HG03460 (cell line): Measurements from ENCODE around the gene USF1.
A peak's percentile ranks its signal among the peaks of the same experiment; 100 is the strongest.
"Not testable (repeated sequence)": the region's sequence is repeated elsewhere in the genome, so short reads cannot be mapped to it uniquely, and the experiment has no call there.

Experiments
- ATAC-seq: cut with Tn5 transposase; IDR thresholded peaks from one replicate; pipeline ENCODE4 v1.9.1; 2021; ENCODE audit not compliant: unreplicated experiment

The USF1 gene

GRCh38 chr1:161048949-161049722, 3.4 kb upstream of the USF1 start:
- ATAC-seq = no peak

GRCh38 chr1:161047436-161048420, 2.0 kb upstream of the USF1 start:
- ATAC-seq = no peak

- no peak for ATAC-seq
Observed at GRCh38 chr1:161046605-161047228, 940 bp upstream of the USF1 start.

- peak; percentile 45 for ATAC-seq
Observed at GRCh38 chr1:161044908-161045735, 655 bp downstream of the USF1 start.

GRCh38 chr1:161044535-161044907, 1.3 kb downstream of the USF1 start:
- ATAC-seq = no peak

- ATAC-seq = no peak
Observed at GRCh38 chr1:161039546-161039945, 6.2 kb downstream of the USF1 start.

- no peak for ATAC-seq
Observed at GRCh38 chr1:161039154-161039545, 6.6 kb downstream of the USF1 start.

GRCh38 chr1:161038523-161039153, 7.1 kb downstream of the USF1 start, which contains the start of gene TSTD1:
Gene TSTD1 (minus strand): TSS chr1:161038964. CDS start chr1:161038889, 75 bp downstream.
- peak; percentile 80 for ATAC-seq

GRCh38 chr1:161037661-161038522, 7.9 kb downstream of the USF1 start:
- ATAC-seq = no peak

- no peak for ATAC-seq
Observed at GRCh38 chr1:161033751-161034150, 12.0 kb downstream of the USF1 start.

GRCh38 chr1:161032409-161032808, 13.4 kb downstream of the USF1 start:
- ATAC-seq = no peak

GRCh38 chr1:161031874-161032273, 13.9 kb downstream of the USF1 start:
- ATAC-seq = no peak

GRCh38 chr1:161029466-161029865, 16.3 kb downstream of the USF1 start:
- ATAC-seq = not testable (repeated sequence)

- not testable (repeated sequence) for ATAC-seq
Observed at GRCh38 chr1:161026954-161027353, 18.8 kb downstream of the USF1 start.

GRCh38 chr1:161022432-161022831, 23.3 kb downstream of the USF1 start:
- not testable (repeated sequence) for ATAC-seq

- ATAC-seq = no peak
Observed at GRCh38 chr1:161021970-161022353, 23.8 kb downstream of the USF1 start.

GRCh38 chr1:161021165-161021969, 24.4 kb downstream of the USF1 start:
- peak; percentile 83 for ATAC-seq

- ATAC-seq = peak; percentile 53
Observed at GRCh38 chr1:161020509-161021164, 25.1 kb downstream of the USF1 start, which contains the start of gene F11R. Gene F11R (minus strand): TSS chr1:161021152. CDS start chr1:161021073, 79 bp downstream.
